ENCODE results near the gene CCNL1. TPM values are rescaled to one million over a fixed set of nuclear protein-coding genes. Genes with fewer than 3 reads are reported as not detected.

Gene CCNL1
- total RNA-seq, 1 experiment from 2014 or later, result 118 TPM

GRCh38 chr3:157104521-157104920 is 55.4 kb downstream of the CCNL1 start:
- H3K4me3 ChIP-seq (ENCODE audit: low read depth in 2 of 2, low read length in 2 of 2), result no peak overlapping the region
- ATAC-seq, result no peak
- ChIA-PET CTCF (no interaction called here), POLR2A (no interaction called here)
- H3K27me3 ChIP-seq (ENCODE audit: control insufficient read depth, insufficient read depth, low read length), result no peaks in the 10 kb centered on the region
- H3K27ac ChIP-seq (ENCODE audit: low read length), result no peak overlapping the region
- H3K9me3 ChIP-seq (ENCODE audit: control insufficient read depth, insufficient read depth, low read depth, low read length), result no peaks in the 10 kb centered on the region
- no TSS peak for BruUV-seq (replicated peaks)
- H3K4me1 ChIP-seq (ENCODE audit: control insufficient read depth, insufficient read depth, low read length), result no peaks in the 10 kb centered on the region
- in situ Hi-C loops (cut with HindIII; ENCODE audit: low pct_unique_long_range_greater_than_20kb, low sequenced_read_pairs), result no loop called here
- H3K36me3 ChIP-seq (ENCODE audit: control insufficient read depth, insufficient read depth, low read length), result no peaks in the 10 kb centered on the region
- intact Hi-C loops (cut with micrococcal nuclease; ENCODE audit: unreplicated experiment), result no loop called here
- TF ChIP-seq CTCF (IDR thresholded peaks at IDR 0.05), result no peak
- DNase-seq (ENCODE audit: low read depth, low spot score), result no peak

GRCh38 chr3:157103860-157104259 is 56.1 kb downstream of the CCNL1 start:
- no peak for ATAC-seq
- CTCF ChIA-PET, result interaction anchor here (0.6 kb wide), 1 partner anchor 492 kb away, joined by 7 read pairs; no protein-coding TSS in a partner anchor

More at GRCh38 chr3:157103860-157104259, 56.1 kb downstream of the CCNL1 start:
- no peak overlapping the region for H3K4me3 ChIP-seq (ENCODE audit: low read depth in 2 of 2, low read length in 2 of 2)
- POLR2A ChIA-PET, result no interaction called here
- H3K4me1 ChIP-seq (ENCODE audit: control insufficient read depth, insufficient read depth, low read length), result no peaks in the 10 kb centered on the region
- in situ Hi-C loops (cut with HindIII; ENCODE audit: low pct_unique_long_range_greater_than_20kb, low sequenced_read_pairs) (no loop called here), intact Hi-C loops (cut with micrococcal nuclease; ENCODE audit: unreplicated experiment) (no loop called here)
- TF ChIP-seq CTCF (IDR thresholded peaks at IDR 0.05), result no peak
- no peak for TF ChIP-seq REST (IDR thresholded peaks at IDR 0.05; ENCODE audit: insufficient read depth in 1 of 2, low read depth in 2 of 2, low read length in 1 of 2)
- TF ChIP-seq TCF7L2 (IDR thresholded peaks at IDR 0.05; ENCODE audit: low read depth, low read length), result no peak
- no peak for TF ChIP-seq SIN3A (IDR thresholded peaks at IDR 0.05; ENCODE audit: borderline replicate concordance, insufficient read depth, low read depth, low read length)
- TF ChIP-seq POLR2AphosphoS5 (IDR thresholded peaks at IDR 0.05; ENCODE audit: low read depth, low read length), result no peak
- H3K27ac ChIP-seq (ENCODE audit: low read length), result no peak overlapping the region
- no peaks in the 10 kb centered on the region for H3K9me3 ChIP-seq (ENCODE audit: control insufficient read depth, insufficient read depth, low read depth, low read length)
- DNase-seq (ENCODE audit: low read depth, low spot score), result no peak
- H3K27me3 ChIP-seq (ENCODE audit: control insufficient read depth, insufficient read depth, low read length), result no peaks in the 10 kb centered on the region
- H3K36me3 ChIP-seq (ENCODE audit: control insufficient read depth, insufficient read depth, low read length), result no peaks in the 10 kb centered on the region
- no TSS peak for BruUV-seq (replicated peaks)

Measured in Panc1 (cell line).